ENCODE measurements around the gene ATOSA. TPM values are rescaled to one million over a fixed set of nuclear protein-coding genes. Genes with fewer than 3 reads are reported as not detected.

ATOSA gene
- polyA plus RNA-seq: 59.0 and 62.0 TPM in 2 replicates

GRCh38 chr15:52679232-52680040 is at the start of gene ATOSA:
Gene ATOSA (minus strand): TSS chr15:52679388. CDS start chr15:52678021, 1,367 bp downstream.

Other genes with a start within 250 kb of the ATOSA start
- 70.3 and 80.4 TPM in 2 replicates for gene MYO5A, start 150.5 kb downstream of the ATOSA start, polyA plus RNA-seq
- 341 and 650 TPM in 2 replicates for gene ARPP19, start 110.4 kb downstream of the ATOSA start, polyA plus RNA-seq
- gene ONECUT1, start 110.9 kb upstream of the ATOSA start, polyA plus RNA-seq: not detected in 2 replicates